Skeletal muscle tissue (tissue), 4 donors: ENCODE measurements around the gene GBE1. TPM values are rescaled to one million over a fixed set of nuclear protein-coding genes. Genes with fewer than 3 reads are reported as not detected.
A peak's percentile ranks its signal among the peaks of the same experiment; 100 is the strongest.

Experiments
- H3K27ac ChIP-seq: one replicate; pipeline ENCODE4 v1.7.0; 2013; ENCODE audit warnings: mild to moderate bottlenecking, low read depth, low read length, inconsistent platforms
- H3K27me3 ChIP-seq, 3 donors: one replicate each; pipeline ENCODE4 v1.7.0; 2013; ENCODE audit warnings: low read length in 3 of 3; ENCODE audit not compliant: control insufficient read depth in 3 of 3, insufficient read depth in 3 of 3
- H3K36me3 ChIP-seq, 3 donors: one replicate each; pipeline ENCODE4 v1.7.0; 2013; ENCODE audit warnings: low read length in 3 of 3; ENCODE audit not compliant: control insufficient read depth in 3 of 3, insufficient read depth in 3 of 3
- H3K4me1 ChIP-seq, 3 donors: one replicate each; pipeline ENCODE4 v1.7.0; 2013; ENCODE audit warnings: low read length in 3 of 3, mild to moderate bottlenecking in 3 of 3; ENCODE audit not compliant: control insufficient read depth in 3 of 3, insufficient read depth in 3 of 3
- H3K4me3 ChIP-seq, 3 donors: one replicate each; pipeline ENCODE4 v1.7.0; 2013; ENCODE audit warnings: low read length in 3 of 3
- H3K9ac ChIP-seq, 3 donors: one replicate each; pipeline ENCODE4 v1.7.0; 2013; ENCODE audit warnings: low read length in 3 of 3, mild to moderate bottlenecking in 3 of 3, moderate library complexity in 2 of 3, low read depth in 1 of 3
- H3K9me3 ChIP-seq, 3 donors: one replicate each; pipeline ENCODE4 v1.7.0; 2013; ENCODE audit warnings: low read length in 3 of 3; ENCODE audit not compliant: control insufficient read depth in 3 of 3
- total RNA-seq: library from RNA; depleted of rRNA; stranded (reverse); fragments of >200 nt; gene quantifications from one replicate; pipeline ENCODE4 v1.2.3, GENCODE V29; 2014
- donor health status: Osteomylitis.

Gene GBE1
- total RNA-seq, 1 donor from 2014 or later, result 26.1 TPM

DNA sequence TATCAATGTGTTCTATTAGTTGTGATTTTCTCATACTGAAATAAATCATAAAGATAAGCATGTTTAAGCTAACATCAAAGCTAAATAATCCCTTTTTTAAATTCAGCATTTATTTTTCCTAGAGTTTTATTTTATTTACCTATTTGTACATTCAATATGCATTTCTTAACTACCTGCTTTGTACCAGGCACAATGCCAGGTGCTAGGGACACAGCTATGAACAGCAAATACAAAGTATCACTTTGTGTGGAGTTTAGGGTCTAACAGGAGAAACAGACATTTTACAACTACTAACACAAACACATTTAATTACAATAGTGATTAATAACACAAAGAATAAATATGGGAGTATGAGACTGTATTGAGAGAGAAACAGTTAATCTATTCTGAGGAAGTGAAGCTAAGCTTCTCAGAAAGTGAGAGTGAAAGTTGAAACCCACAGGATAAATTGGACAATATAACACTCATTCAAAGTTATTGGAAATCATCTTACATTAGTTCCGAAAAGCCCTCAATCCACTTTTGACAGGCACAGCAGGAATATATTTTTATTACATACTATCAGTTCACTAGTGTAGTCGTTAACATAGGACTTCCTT is 159.6 kb downstream of the GBE1 start:
- H3K4me1 ChIP-seq, result no peaks in the 10 kb centered on the region
- no peak overlapping the region for H3K4me3 ChIP-seq
- H3K9ac ChIP-seq, result no peak overlapping the region
- no peaks in the 10 kb centered on the region for H3K27me3 ChIP-seq
- no peaks in the 10 kb centered on the region for H3K9me3 ChIP-seq
- H3K27ac ChIP-seq, result no peak overlapping the region
- no peaks in the 10 kb centered on the region for H3K36me3 ChIP-seq

- H3K4me1 ChIP-seq, result no peaks in the 10 kb centered on the region
- H3K27ac ChIP-seq, result no peak overlapping the region
- H3K27me3 ChIP-seq, result no peaks in the 10 kb centered on the region
- no peaks in the 10 kb centered on the region for H3K9me3 ChIP-seq
- peaks cover 2 to 12% (median 8%) of the 10 kb centered on the region in 3 donors for H3K36me3 ChIP-seq
- H3K9ac ChIP-seq, result no peak overlapping the region
- no peak overlapping the region for H3K4me3 ChIP-seq
These were observed 169.3 kb downstream of the GBE1 start for GRCh38 chr3:81592101-81592500.

GRCh38 chr3:81585937-81586336 is 175.5 kb downstream of the GBE1 start:
- Histone ChIP-seq H3K4me1 (no peaks in the 10 kb centered on the region), H3K36me3 (peaks cover 0 to 11% (median 10%) of the 10 kb centered on the region in 3 donors), H3K4me3 (no peak overlapping the region), H3K9me3 (no peaks in the 10 kb centered on the region), H3K9ac (no peak overlapping the region), H3K27ac (no peak overlapping the region), H3K27me3 (no peaks in the 10 kb centered on the region)

DNA sequence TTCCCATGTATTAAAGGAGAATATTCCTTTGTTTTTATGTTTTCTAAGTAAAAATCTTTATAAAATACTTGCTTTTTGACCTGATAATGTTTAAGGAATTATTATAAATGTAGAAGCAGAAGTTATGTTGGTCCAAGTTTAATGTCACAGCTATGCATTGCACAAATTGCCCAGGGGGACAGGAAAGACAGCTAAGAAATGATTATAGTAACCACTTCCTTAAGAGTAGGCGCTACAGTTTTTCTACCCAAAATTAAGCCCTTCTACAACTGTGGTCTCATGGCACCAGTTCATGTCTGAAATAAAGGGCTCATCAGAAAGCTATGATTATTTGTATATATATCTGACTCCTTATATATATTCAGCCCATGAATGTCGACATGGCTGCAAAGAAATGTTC is 176.4 kb downstream of the GBE1 start:
- no peaks in the 10 kb centered on the region for H3K27me3 ChIP-seq
- H3K9me3 ChIP-seq, result no peaks in the 10 kb centered on the region
- H3K4me1 ChIP-seq, result peaks cover 0 to 2% (median 0%) of the 10 kb centered on the region in 3 donors
- H3K4me3 ChIP-seq, result no peak overlapping the region
- H3K9ac ChIP-seq, result no peak overlapping the region
- peaks cover 3 to 8% (median 6%) of the 10 kb centered on the region in 3 donors for H3K36me3 ChIP-seq
- no peak overlapping the region for H3K27ac ChIP-seq

- Histone ChIP-seq H3K9me3 (no peaks in the 10 kb centered on the region), H3K27ac (no peak overlapping the region), H3K4me1 (peaks cover 0 to 2% (median 0%) of the 10 kb centered on the region in 3 donors), H3K36me3 (peaks cover 2 to 11% (median 3%) of the 10 kb centered on the region in 3 donors), H3K27me3 (no peaks in the 10 kb centered on the region), H3K4me3 (no peak overlapping the region), H3K9ac (no peak overlapping the region)
These were observed 179.4 kb downstream of the GBE1 start for GRCh38 chr3:81581966-81582599.

- Histone ChIP-seq H3K27ac (no peak overlapping the region), H3K9me3 (no peaks in the 10 kb centered on the region), H3K36me3 (peaks cover 3 to 13% (median 8%) of the 10 kb centered on the region in 3 donors)
These were observed 181.1 kb downstream of the GBE1 start for GRCh38 chr3:81580355-81580754.

DNA sequence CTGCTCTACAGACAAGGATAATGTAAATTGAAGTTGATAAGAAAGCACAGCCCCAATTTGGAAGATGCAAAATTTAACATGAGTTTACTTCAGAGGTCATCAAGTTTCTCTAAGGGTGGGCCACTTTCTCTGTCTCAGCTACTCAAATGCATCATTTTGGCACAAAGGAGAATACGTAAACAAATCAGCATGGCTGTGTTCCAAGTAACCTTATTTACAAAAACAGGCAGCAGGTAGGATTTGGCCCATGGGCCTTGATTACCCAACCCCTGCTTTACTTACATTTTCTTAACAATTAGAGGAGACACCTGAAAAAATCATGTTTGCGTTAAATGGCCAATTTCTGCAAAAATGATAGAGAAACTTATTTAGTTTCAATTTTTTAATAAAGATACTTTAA is 181.7 kb downstream of the GBE1 start:
- H3K27me3 ChIP-seq, result no peaks in the 10 kb centered on the region
- H3K9me3 ChIP-seq, result no peaks in the 10 kb centered on the region
- H3K36me3 ChIP-seq, result peaks cover 3 to 13% (median 5%) of the 10 kb centered on the region in 3 donors
- peaks cover 0 to 2% (median 0%) of the 10 kb centered on the region in 3 donors for H3K4me1 ChIP-seq
- H3K27ac ChIP-seq, result no peak overlapping the region
- H3K9ac ChIP-seq, result no peak overlapping the region
- no peak overlapping the region for H3K4me3 ChIP-seq

More at GRCh38 chr3:81580355-81580754, 181.1 kb downstream of the GBE1 start:
- Histone ChIP-seq H3K4me3 (no peak overlapping the region), H3K4me1 (peaks cover 0 to 2% (median 0%) of the 10 kb centered on the region in 3 donors), H3K9ac (peak overlapping the region in 1 of 3 donors; percentile 30), H3K27me3 (no peaks in the 10 kb centered on the region)

GRCh38 chr3:81572201-81572756 is 189.2 kb downstream of the GBE1 start:
- Histone ChIP-seq H3K4me1 (no peaks in the 10 kb centered on the region), H3K27me3 (no peaks in the 10 kb centered on the region), H3K9me3 (no peaks in the 10 kb centered on the region), H3K27ac (no peak overlapping the region), H3K36me3 (peaks cover 0 to 8% (median 5%) of the 10 kb centered on the region in 3 donors), H3K4me3 (no peak overlapping the region), H3K9ac (no peak overlapping the region)

GRCh38 chr3:81568378-81568777 is 193.1 kb downstream of the GBE1 start:
- Histone ChIP-seq H3K9ac (no peak overlapping the region), H3K4me3 (no peak overlapping the region), H3K27ac (no peak overlapping the region), H3K9me3 (no peaks in the 10 kb centered on the region), H3K27me3 (no peaks in the 10 kb centered on the region), H3K4me1 (no peaks in the 10 kb centered on the region), H3K36me3 (peaks cover 5 to 10% (median 6%) of the 10 kb centered on the region in 3 donors)

DNA sequence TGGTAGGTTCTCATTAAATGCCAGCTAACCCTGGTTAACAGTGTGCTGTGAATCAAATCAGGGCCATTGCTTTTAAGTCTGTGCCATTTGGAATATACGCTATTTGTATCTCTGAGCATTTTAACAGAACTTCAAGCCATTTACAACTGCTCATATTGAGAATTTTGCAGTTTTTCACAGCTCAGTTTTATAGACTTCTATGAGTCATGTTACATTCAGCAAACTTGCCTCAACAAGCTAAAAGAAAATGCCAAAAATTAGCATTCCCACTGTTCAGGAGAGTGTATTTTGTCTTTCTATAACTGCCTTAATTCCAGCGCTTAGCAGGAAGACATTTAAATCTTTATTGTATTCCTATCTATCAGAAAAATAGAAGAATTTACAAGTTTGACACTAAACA is 196.4 kb downstream of the GBE1 start:
- H3K9ac ChIP-seq, result no peak overlapping the region
- H3K4me1 ChIP-seq, result no peaks in the 10 kb centered on the region
- H3K27ac ChIP-seq, result no peak overlapping the region
- H3K36me3 ChIP-seq, result peaks cover 6 to 11% (median 10%) of the 10 kb centered on the region in 3 donors
- no peaks in the 10 kb centered on the region for H3K9me3 ChIP-seq
- H3K27me3 ChIP-seq, result no peaks in the 10 kb centered on the region
- H3K4me3 ChIP-seq, result no peak overlapping the region
